Ishikawa (cell line): ENCODE measurements around the gene ACAP2.
A peak's percentile ranks its signal among the peaks of the same experiment; 100 is the strongest.

Experiments
- CEBPB ChIP-seq: IDR thresholded peaks from 2 replicates; pipeline ENCODE4 v1.6.1; 2012
- CREB1 ChIP-seq: IDR thresholded peaks from 2 replicates; pipeline ENCODE4 v1.6.1; 2012; ENCODE audit warnings: low read depth
- EGR1 ChIP-seq: IDR thresholded peaks from 2 replicates; pipeline ENCODE4 v1.6.1; 2012
- EP300 ChIP-seq: IDR thresholded peaks from 2 replicates; pipeline ENCODE4 v1.6.1; 2012; ENCODE audit warnings: borderline replicate concordance
- FOXM1 ChIP-seq: IDR thresholded peaks from 2 replicates; pipeline ENCODE4 v1.6.1; 2012; ENCODE audit warnings: low read depth, borderline replicate concordance
- MAX ChIP-seq: IDR thresholded peaks from 2 replicates; pipeline ENCODE4 v1.6.1; 2012
- NFIC ChIP-seq: IDR thresholded peaks from 2 replicates; pipeline ENCODE4 v1.6.1; 2012
- RAD21 ChIP-seq: IDR thresholded peaks from 2 replicates; pipeline ENCODE4 v1.6.1; 2012; ENCODE audit warnings: low read depth
- TAF1 ChIP-seq: IDR thresholded peaks from 2 replicates; pipeline ENCODE4 v1.6.1; 2012; ENCODE audit warnings: low read depth, mild to moderate bottlenecking
- TCF12 ChIP-seq: IDR thresholded peaks from 2 replicates; pipeline ENCODE4 v1.6.1; 2012; ENCODE audit warnings: low read depth
- TEAD4 ChIP-seq: IDR thresholded peaks from 2 replicates; pipeline ENCODE4 v1.6.1; 2012
- USF1 ChIP-seq: IDR thresholded peaks from 2 replicates; pipeline ENCODE4 v1.6.1; 2012
- YY1 ChIP-seq: IDR thresholded peaks from 2 replicates; pipeline ENCODE4 v1.6.1; 2012; ENCODE audit warnings: low read depth
- ZBTB7A ChIP-seq: IDR thresholded peaks from 2 replicates; pipeline ENCODE4 v1.6.1; 2012; ENCODE audit warnings: low read depth
- TF ChIP-seq, protein P1 (sequence below): IDR thresholded peaks from 2 replicates; pipeline ENCODE4 v1.6.1; 2012; ENCODE audit warnings: low read depth, mild to moderate bottlenecking

ACAP2 gene

GRCh38 chr3:195352895-195353488 lies 89.8 kb downstream of the ACAP2 start:
- TF ChIP-seq YY1, result no peak
- no peak for TF ChIP-seq MAX
- peak; percentile 61 for TF ChIP-seq TEAD4

DNA sequence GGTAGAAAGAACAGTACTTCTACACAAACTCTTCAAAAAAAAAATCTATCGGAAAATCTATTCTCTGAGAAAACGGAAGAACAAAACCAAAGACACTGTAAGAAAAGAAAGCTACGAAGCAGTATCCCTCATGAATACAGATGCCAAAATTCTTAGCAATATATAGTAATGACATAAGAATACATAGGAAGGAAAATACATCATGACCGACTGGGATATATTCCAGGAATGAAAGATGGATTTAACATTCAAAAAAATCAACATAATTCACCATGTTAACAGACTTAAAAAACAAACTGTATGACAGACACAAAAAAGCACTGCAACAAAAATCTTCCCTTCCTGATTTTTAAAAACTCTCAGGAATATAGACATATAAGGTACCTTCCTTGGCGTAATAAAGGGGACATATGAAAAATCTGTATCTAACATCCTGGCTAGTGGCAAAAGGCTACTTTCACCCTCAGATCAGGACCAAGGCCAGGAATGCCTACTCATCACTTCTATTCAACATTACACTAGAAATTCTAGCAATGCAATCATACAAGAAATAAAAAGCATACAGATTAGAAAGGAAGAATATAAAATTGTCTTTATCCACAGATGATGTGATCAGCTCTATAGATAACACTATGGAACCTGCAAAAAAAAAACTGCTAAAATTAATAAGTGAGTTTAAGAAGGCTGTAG lies 94.2 kb downstream of the ACAP2 start:
- no peak for TF ChIP-seq TCF12
- TF ChIP-seq EGR1, result no peak
- TF ChIP-seq NFIC, result no peak
- TF ChIP-seq CEBPB, result no peak
- no peak for TF ChIP-seq FOXM1
- TF ChIP-seq ZBTB7A, result no peak
- TF ChIP-seq, protein P1, sequence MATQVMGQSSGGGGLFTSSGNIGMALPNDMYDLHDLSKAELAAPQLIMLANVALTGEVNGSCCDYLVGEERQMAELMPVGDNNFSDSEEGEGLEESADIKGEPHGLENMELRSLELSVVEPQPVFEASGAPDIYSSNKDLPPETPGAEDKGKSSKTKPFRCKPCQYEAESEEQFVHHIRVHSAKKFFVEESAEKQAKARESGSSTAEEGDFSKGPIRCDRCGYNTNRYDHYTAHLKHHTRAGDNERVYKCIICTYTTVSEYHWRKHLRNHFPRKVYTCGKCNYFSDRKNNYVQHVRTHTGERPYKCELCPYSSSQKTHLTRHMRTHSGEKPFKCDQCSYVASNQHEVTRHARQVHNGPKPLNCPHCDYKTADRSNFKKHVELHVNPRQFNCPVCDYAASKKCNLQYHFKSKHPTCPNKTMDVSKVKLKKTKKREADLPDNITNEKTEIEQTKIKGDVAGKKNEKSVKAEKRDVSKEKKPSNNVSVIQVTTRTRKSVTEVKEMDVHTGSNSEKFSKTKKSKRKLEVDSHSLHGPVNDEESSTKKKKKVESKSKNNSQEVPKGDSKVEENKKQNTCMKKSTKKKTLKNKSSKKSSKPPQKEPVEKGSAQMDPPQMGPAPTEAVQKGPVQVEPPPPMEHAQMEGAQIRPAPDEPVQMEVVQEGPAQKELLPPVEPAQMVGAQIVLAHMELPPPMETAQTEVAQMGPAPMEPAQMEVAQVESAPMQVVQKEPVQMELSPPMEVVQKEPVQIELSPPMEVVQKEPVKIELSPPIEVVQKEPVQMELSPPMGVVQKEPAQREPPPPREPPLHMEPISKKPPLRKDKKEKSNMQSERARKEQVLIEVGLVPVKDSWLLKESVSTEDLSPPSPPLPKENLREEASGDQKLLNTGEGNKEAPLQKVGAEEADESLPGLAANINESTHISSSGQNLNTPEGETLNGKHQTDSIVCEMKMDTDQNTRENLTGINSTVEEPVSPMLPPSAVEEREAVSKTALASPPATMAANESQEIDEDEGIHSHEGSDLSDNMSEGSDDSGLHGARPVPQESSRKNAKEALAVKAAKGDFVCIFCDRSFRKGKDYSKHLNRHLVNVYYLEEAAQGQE, result no peak
- no peak for TF ChIP-seq CREB1
- TF ChIP-seq USF1, result no peak
- no peak for TF ChIP-seq MAX
- TF ChIP-seq TEAD4, result no peak
- TF ChIP-seq YY1, result no peak
- TF ChIP-seq TAF1, result no peak
- TF ChIP-seq RAD21, result no peak
- TF ChIP-seq EP300, result no peak

- TF ChIP-seq MAX (no peak), TAF1 (no peak), YY1 (no peak)
These were observed 105.1 kb downstream of the ACAP2 start for GRCh38 chr3:195337747-195338146.

DNA sequence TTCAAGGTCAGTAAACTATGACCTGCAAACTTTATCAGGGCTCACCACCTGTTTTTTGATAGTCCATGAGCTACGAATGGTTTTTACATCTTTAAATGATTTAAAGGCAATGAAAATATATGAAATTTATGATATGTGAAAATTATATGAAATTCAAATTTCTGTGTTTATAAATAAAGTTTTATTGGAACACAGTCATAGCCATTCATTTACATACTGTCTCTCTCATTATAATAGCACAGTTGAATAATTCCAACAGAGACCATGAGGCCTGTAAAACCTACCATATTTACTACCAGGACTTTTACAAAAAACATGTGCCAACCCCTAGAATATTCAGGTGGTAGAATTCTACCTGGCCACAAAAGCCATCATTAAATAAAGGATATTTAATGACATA lies 107.9 kb downstream of the ACAP2 start:
- TF ChIP-seq, protein P1, result no peak
- no peak for TF ChIP-seq MAX
- no peak for TF ChIP-seq ZBTB7A
- no peak for TF ChIP-seq TEAD4
- TF ChIP-seq USF1, result no peak
- no peak for TF ChIP-seq TAF1
- no peak for TF ChIP-seq EGR1
- no peak for TF ChIP-seq TCF12
- TF ChIP-seq YY1, result no peak
- TF ChIP-seq EP300, result no peak
- no peak for TF ChIP-seq CREB1
- TF ChIP-seq FOXM1, result no peak
- no peak for TF ChIP-seq NFIC
- TF ChIP-seq RAD21, result no peak
- TF ChIP-seq CEBPB, result no peak

DNA sequence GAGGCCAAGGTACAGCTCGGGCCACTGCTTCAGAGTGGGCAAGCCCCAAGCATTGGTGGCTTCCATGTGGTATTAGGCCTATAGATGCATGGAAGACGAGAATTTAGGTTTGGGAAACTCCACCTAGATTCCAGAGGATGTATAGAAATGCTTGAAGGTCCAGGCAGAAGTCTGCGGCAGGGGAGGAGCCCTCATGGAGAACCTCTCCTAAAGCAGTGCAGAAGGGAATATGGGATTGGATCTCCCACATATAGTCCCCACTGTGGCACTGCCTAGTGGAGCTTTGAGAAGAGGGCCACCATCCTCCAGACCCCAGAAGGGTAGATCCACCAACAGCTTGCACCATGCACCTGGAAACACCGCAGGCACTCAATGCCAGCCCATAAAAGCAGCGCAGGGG lies 123.8 kb downstream of the ACAP2 start:
- TF ChIP-seq EP300 (no peak), MAX (no peak), NFIC (no peak), EGR1 (no peak), CREB1 (no peak), CEBPB (no peak), RAD21 (no peak), TCF12 (no peak), USF1 (no peak), TEAD4 (no peak), FOXM1 (no peak), TAF1 (no peak)
- TF ChIP-seq, protein P1, result no peak
